GM21529 (cell line): ENCODE measurements around the gene QRFP.

Experiments
- ATAC-seq: cut with Tn5 transposase; IDR thresholded peaks from one replicate; pipeline ENCODE4 v1.9.1; 2021; ENCODE audit not compliant: unreplicated experiment

Gene QRFP

GRCh38 chr9:130878295-130878694, 18.3 kb downstream of the QRFP start:
- no peak for ATAC-seq

GRCh38 chr9:130877300-130877699, 19.3 kb downstream of the QRFP start:
- no peak for ATAC-seq

- ATAC-seq = no peak
Measured at GRCh38 chr9:130874783-130875182, 21.8 kb downstream of the QRFP start.

GRCh38 chr9:130873966-130874365, 22.6 kb downstream of the QRFP start:
- ATAC-seq = no peak

- no peak for ATAC-seq
Measured at GRCh38 chr9:130872912-130873503, 23.6 kb downstream of the QRFP start.

GRCh38 chr9:130872508-130872907, 24.1 kb downstream of the QRFP start:
- no peak for ATAC-seq

- ATAC-seq = no peak
Measured at GRCh38 chr9:130872093-130872492, 24.5 kb downstream of the QRFP start.

GRCh38 chr9:130871395-130872062, 25.1 kb downstream of the QRFP start:
- ATAC-seq = no peak

- peak; percentile 86 for ATAC-seq
Measured at GRCh38 chr9:130870491-130871381, 25.9 kb downstream of the QRFP start.

GRCh38 chr9:130869250-130869649, 27.4 kb downstream of the QRFP start:
- ATAC-seq = no peak

GRCh38 chr9:130868230-130868629, 28.4 kb downstream of the QRFP start:
- ATAC-seq = no peak

- no peak for ATAC-seq
Measured at GRCh38 chr9:130867556-130867955, 29.1 kb downstream of the QRFP start.

- ATAC-seq = no peak
Measured at GRCh38 chr9:130866474-130866965, 30.1 kb downstream of the QRFP start.

GRCh38 chr9:130865921-130866320, 30.7 kb downstream of the QRFP start:
- no peak for ATAC-seq

GRCh38 chr9:130864541-130864940, 32.1 kb downstream of the QRFP start:
- ATAC-seq = no peak

GRCh38 chr9:130862747-130863146, 33.9 kb downstream of the QRFP start:
- ATAC-seq = no peak

- no peak for ATAC-seq
Measured at GRCh38 chr9:130862217-130862616, 34.4 kb downstream of the QRFP start.

- no peak for ATAC-seq
Measured at GRCh38 chr9:130861372-130862180, 35.0 kb downstream of the QRFP start.

GRCh38 chr9:130860458-130861316, 35.9 kb downstream of the QRFP start:
- no peak for ATAC-seq
